GM21576 (cell line): Measurements from ENCODE around the gene KAT6B.

ENCODE experiments used
- ATAC-seq: cut with Tn5 transposase; IDR thresholded peaks from one replicate; pipeline ENCODE4 v1.9.1; 2021; ENCODE audit warnings: mild to moderate bottlenecking, moderate library complexity; ENCODE audit not compliant: unreplicated experiment

KAT6B gene

GRCh38 chr10:74822521-74823089 is 3.8 kb upstream of the KAT6B start:
- ATAC-seq = no peak

GRCh38 chr10:74823791-74824183 is 2.6 kb upstream of the KAT6B start:
- no peak for ATAC-seq

DNA sequence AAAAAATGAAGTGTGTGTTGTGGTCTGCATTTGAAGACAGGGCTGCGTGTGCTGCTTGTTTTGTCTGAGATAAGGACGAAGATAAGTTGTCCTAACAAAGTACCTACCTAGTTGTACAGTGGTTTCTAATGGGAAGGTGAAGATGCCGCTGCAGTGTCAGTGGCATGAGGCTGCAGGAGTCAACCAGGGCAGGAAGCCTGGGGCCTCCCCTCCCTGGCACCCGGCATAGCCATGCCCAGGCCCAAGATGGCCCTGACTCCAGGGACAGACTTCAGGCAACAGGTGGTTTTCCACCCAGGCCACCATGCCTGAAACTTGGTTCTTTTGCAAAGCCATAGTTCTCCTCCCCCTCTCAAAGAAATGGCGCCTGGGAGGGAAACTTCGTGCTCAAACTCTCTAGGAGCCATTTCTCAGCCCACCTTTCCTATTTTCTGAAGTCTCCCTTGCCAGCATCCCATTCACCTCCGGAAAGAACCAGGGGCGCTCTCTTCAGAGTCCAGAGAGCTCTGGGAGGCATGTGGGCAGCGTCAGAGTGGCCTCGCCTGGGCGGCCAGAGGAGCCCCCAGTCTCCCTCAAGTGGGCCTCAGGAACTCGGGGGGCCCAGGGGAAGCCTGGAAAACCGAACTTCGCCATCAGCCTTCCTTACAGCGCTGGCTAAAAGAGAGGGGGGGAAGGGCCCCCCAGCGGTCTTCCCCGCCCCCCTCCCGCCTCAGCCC is 2.1 kb upstream of the KAT6B start:
- ATAC-seq = no peak

DNA sequence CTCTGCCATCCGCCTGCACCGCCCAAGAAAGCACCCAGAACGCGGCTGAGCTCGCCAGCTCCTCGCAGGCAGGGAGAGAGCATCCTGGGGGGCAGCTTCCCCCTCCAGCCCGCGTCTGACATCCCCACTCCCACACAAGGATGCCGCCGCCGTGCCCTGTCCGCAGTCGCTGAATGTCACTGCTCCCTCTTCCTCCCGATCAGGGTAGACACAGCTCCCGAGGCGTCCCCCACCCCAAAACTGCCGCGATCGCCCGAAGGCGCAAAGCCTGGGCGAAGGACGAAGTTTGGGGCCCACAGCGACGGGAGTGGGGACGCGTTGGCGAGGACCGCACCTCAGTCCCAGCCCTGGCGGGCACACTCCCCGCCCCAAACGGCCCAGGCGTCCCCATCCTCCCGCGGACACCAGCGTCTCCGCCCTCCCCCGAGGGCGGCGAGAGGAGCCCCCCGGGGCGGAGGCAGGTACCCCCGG is 1.5 kb upstream of the KAT6B start:
- no peak for ATAC-seq

- ATAC-seq = no peak
These were observed 844 bp upstream of the KAT6B start for GRCh38 chr10:74825371-74826141.

DNA sequence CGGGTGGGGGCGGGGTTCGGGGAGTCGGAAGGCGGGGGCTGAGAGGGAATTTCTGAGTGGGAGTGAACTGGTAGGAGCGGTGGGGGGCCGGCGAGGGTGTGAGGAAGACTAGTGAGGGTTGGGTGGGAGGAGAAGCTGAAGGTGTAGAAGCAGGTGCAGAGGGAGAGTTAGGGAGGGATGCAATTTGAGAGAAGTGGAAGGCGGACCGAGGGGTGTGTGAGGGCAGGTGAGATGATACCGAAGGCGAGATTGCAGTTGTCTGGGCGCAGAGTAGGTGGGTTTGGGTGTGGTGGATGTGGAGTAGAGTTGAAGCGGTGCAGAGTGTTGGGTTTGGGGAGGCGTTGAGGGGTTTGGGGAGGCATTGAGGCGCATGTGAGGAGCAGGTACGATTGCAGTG is 643 bp downstream of the KAT6B start:
- peak; percentile 0 for ATAC-seq

- ATAC-seq = no peak
These were observed 1.3 kb downstream of the KAT6B start for GRCh38 chr10:74827694-74828093.

- no peak for ATAC-seq
These were observed 2.5 kb downstream of the KAT6B start for GRCh38 chr10:74828946-74829345.

DNA sequence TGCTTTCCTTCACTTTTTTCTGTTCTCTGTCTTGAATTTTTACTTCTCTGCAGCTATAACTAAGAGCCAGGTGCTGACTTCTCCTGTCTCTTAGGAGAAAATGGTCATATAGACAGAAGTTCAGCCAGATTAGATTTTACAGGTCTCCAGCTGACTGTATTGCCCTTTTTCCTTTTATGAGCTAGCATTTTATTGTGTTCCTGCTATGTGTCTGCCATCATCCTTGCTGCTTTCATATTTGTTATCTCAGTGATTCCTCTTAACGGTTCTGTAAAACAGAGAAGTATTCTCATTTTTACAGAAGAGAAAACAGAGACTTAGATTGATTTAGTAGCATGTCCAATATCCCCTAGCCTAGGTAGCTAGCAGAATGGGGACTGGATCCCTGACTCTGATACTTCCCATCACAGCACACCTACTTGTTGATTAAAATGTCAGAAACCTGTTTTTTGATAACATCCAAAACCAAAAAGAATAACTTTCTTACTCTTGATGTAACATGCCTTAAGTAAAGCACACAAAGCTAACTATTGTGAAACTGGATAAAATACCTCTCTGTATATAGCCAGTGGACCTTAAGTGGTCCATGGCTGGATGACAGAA is 5.2 kb downstream of the KAT6B start:
- ATAC-seq = no peak

DNA sequence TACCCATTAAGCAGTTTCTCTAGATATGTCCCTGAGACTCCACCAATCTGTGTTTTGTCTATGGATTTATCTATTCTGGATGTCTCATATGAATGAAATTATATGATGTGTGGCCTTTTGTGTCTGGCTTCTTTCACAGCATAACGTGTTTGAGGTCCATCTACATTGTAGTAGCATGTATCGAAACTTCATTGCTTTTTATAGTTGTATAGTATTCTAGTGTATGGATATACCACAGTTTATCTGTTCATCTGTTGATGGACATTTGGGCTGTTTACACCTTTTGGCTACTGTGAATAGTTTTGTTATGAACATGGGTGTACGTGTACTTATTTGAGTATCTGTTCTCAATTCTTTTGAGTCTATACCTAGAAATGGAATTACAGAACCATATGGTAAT is 9.6 kb downstream of the KAT6B start:
- ATAC-seq = no peak

DNA sequence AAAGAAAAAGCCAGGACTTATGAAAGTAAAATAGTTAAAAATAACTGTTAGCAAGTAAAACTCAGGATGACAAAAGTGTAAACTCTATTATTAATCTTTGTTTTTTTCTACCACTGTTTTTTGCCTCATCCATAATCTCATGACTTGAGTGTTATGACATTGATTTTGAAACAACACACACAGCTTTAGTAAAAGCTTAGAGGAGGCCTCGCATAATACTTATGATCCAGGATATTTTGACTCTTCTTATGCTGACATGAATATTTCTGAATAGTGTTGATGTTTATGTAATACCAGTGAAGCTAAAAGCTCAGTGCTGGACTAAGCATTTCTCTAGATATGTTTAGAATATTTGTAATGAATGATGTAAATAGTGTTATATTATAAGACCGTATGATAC is 10.5 kb downstream of the KAT6B start:
- no peak for ATAC-seq

GRCh38 chr10:74837743-74838142 is 11.3 kb downstream of the KAT6B start:
- no peak for ATAC-seq

GRCh38 chr10:74839708-74840107 is 13.3 kb downstream of the KAT6B start:
- ATAC-seq = no peak

DNA sequence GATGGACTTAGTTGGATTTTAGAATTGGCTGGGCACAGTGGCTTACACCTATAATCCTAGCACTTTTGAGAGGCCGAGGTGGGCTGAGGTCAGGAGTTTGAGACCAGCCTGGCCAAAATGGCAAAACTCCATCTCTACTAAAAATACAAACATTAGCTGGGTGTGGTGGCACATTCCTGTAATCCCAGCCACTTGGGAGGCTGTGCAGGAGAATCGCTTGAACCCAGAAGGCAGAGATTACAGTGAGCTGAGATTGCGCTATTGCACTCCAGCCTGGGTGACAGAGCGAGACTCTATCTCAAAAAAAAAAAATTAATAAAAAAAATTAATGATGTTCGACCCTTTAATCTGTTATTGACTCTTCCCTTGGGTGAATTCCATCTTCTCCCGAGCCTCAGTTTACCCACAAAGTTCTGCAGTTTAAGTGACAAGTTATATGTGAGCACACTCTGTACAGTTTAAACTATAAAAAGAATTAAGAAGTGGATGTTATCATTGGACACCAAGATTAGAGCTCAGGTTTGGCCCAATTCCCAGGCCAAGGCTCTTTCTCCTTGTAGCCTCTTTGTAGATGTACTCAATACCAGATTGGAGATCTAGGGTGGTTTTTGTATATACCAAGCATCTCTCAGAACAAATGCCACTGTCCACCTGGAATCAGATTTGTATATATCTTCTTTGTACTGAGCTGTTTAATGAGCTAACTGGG is 15.0 kb downstream of the KAT6B start:
- ATAC-seq = no peak

DNA sequence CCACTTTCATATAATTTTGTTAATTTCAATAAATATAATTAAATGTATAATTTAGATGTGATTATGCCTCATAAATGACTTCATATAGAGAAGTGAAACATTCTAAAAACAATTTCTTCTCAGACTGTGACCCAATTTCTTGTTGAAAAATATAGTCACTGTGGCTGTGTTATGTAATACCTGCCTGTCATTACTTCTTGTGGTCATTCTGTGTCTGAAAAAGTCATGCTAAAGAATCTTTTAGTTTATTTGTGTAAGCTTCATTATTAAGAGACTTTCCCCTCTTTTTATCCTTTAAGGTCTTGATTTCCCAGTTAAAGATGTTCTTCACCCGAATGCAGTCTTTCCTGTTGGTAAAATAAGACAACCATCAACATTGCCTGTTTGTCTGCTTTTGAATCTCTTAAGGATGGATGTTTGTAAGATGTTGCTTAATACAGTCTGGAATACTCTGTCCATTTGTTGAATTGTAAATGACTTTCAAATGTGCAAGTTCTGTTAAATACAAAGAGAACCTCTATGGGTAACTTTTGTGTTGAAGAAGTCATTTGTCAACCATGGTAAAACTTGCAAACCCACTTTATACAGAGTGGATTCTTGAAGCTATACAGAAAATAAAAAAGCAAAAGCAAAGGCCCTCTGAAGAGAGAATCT is 16.0 kb downstream of the KAT6B start:
- ATAC-seq = no peak

DNA sequence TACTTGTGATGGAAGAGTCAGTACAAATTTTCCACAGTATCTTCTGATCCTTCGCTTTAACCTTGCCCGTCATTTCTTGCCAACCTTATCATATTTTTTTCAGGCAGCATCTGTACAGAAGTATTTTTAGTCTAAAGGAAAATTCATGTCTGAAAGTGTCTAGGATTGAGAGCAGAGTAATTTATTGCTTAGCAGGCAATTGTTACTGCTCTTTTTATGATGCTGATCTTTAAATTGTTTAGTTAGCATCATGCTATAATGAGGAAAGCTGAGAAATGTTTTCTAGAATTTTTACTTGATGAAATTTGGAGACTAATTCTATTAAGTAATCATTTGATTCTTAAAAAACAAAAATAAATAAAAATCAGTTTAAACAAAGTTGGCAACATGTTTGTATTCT is 20.6 kb downstream of the KAT6B start:
- no peak for ATAC-seq

DNA sequence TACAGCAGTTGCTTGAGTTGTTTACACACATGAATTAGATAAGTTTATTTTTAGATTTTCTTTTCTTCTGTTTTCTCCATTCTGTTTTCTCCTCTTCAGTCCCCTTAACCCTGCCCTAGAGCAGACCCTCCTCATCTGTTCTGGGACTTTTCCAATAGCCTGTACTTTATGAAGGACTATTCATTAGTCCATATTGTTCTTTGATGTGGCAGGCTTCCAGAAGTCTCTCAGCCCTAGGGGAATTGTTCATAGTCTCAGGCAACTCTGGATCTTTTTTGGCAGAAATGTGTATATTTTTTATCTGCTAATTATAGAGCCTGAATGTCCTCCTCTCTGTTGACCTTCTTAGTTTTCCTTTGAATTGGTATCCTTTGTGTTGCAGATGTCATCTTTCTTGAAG is 25.4 kb downstream of the KAT6B start:
- ATAC-seq = no peak

- no peak for ATAC-seq
These were observed 26.0 kb downstream of the KAT6B start for GRCh38 chr10:74852381-74852780.

DNA sequence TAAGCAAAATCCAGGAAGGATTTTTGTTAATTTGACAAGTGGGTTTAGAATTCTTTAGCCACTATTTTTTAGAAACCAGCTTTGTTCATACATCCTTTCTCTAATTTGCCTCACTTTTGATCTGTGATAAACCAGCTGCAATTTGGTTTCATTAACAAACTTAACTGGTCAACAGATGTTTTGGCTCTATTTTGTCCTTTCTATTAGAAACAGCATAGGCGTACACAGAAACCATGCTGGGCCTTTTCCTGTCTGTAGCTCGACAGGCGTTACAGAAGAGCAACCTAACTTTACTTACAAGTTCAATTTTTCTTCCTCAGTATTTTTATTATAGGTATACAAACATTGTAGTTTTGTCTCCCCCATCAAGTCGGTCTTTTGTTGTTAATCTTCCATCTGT is 28.2 kb downstream of the KAT6B start:
- ATAC-seq = peak; percentile 44

GRCh38 chr10:74855027-74855426 is 28.6 kb downstream of the KAT6B start:
- peak; percentile 57 for ATAC-seq

DNA sequence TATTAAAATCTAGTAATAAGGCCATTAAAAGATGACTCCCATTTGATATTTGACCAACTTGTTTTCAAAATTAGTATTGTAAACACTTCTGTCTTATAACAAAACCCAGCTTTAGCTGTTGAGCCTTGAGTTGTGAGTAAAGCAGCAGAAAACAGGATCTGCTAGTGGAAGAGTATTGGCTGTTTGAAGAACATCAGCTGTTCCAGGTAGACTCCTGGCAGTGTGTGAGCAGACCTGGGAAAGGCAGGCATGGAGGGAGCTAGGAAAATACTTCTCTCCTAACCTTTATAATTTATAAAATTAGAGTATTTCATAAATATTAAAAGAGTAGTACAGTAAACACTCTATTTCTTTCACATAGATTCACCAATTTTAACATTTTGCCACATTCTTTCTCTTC is 29.0 kb downstream of the KAT6B start:
- ATAC-seq = no peak
